IMR-90 (cell line): ENCODE data around the gene CAMTA1. TPM values are rescaled to one million over a fixed set of nuclear protein-coding genes. Genes with fewer than 3 reads are reported as not detected.

ENCODE experiments used
- ATAC-seq: fragments of 200-7000 bp; cut with Tn5 transposase; 2 replicates; pipeline ENCODE4 v1.9.1; 2020; ENCODE audit warnings: low read depth, mild to moderate bottlenecking, moderate library complexity
- BruUV-seq: library from RNA; stranded (reverse); fragments of 400-500 nt; replicated peaks from 2 replicates; lab custom pipeline; 2021; lab: Mats Ljungman, UMichigan
- CTCF ChIA-PET: fragments of 300-600 bp; formaldehyde crosslinking; extraction: SDS; loops from one replicate; lab custom pipeline; 2021; ENCODE audit warnings: antibody characterized with exemption; lab: Yijun Ruan, JAX
- POLR2A ChIA-PET: fragments of 300-600 bp; sonication (Branson Sonifier 250); formaldehyde crosslinking; loops from one replicate; lab custom pipeline; 2022; ENCODE audit warnings: antibody characterized with exemption; ENCODE audit not compliant: unreplicated experiment; lab: Charles Lee
- DNase-seq: peaks from one replicate; pipeline ENCODE4 v3.0.0; 2013
- H2AFZ ChIP-seq: replicated peaks from 2 replicates; pipeline ENCODE3; 2013; ENCODE audit warnings: low read length, mild to moderate bottlenecking; ENCODE audit not compliant: poor library complexity
- H2AK5ac ChIP-seq: 2 replicates; pipeline ENCODE4 v1.6.1; 2013; ENCODE audit warnings: low read depth, low read length, inconsistent platforms
- H2AK9ac ChIP-seq: replicated peaks from 2 replicates; pipeline ENCODE3; 2013; ENCODE audit warnings: mild to moderate bottlenecking, low read depth, low read length, moderate library complexity; ENCODE audit not compliant: poor library complexity
- H2BK120ac ChIP-seq: 2 replicates; pipeline ENCODE4 v1.6.1; 2013; ENCODE audit warnings: low read depth, low read length, inconsistent platforms
- H2BK15ac ChIP-seq: 3 replicates; pipeline ENCODE4 v1.6.1; 2013; ENCODE audit warnings: low read depth, low read length, inconsistent platforms
- H2BK20ac ChIP-seq: 2 replicates; pipeline ENCODE4 v1.6.1; 2013; ENCODE audit warnings: low read depth, mild to moderate bottlenecking, inconsistent platforms, low read length, moderate library complexity
- H2BK5ac ChIP-seq: 2 replicates; pipeline ENCODE4 v1.6.1; 2013; ENCODE audit warnings: mild to moderate bottlenecking, low read depth, low read length, inconsistent platforms; ENCODE audit not compliant: poor library complexity, severe bottlenecking
- H3K14ac ChIP-seq: replicated peaks from 2 replicates; pipeline ENCODE4 v1.6.1; 2013; ENCODE audit warnings: low read depth, low read length, inconsistent platforms
- H3K18ac ChIP-seq: 2 replicates; pipeline ENCODE4 v1.6.1; 2013; ENCODE audit warnings: low read depth, low read length, control low read depth
- H3K23ac ChIP-seq: 2 replicates; pipeline ENCODE4 v1.6.1; 2013; ENCODE audit warnings: low read depth, low read length, inconsistent platforms
- H3K27ac ChIP-seq: 2 replicates; pipeline ENCODE4 v1.5.1; 2013; ENCODE audit warnings: mild to moderate bottlenecking, control low read depth, low read length; ENCODE audit not compliant: insufficient read depth
- H3K27me3 ChIP-seq: 2 replicates; pipeline ENCODE4 v1.6.1; 2013; ENCODE audit warnings: low read length; ENCODE audit not compliant: control insufficient read depth, insufficient read depth
- H3K36me3 ChIP-seq: 2 replicates; pipeline ENCODE4 v1.6.1; 2013; ENCODE audit warnings: low read length, mixed read lengths; ENCODE audit not compliant: control insufficient read depth, insufficient read depth
- H3K4ac ChIP-seq: 2 replicates; pipeline ENCODE4 v1.6.1; 2013; ENCODE audit warnings: low read depth, low read length, inconsistent platforms
- H3K4me1 ChIP-seq: 2 replicates; pipeline ENCODE4 v1.6.1; 2013; ENCODE audit warnings: low read length, mixed read lengths; ENCODE audit not compliant: control insufficient read depth, insufficient read depth
- H3K4me2 ChIP-seq: 2 replicates; pipeline ENCODE4 v1.6.1; 2013; ENCODE audit warnings: low read depth, mild to moderate bottlenecking, control low read depth, low read length, moderate library complexity
- H3K4me3 ChIP-seq: 2 replicates; pipeline ENCODE4 v1.5.1; 2013; ENCODE audit warnings: low read depth, mild to moderate bottlenecking, control low read depth, low read length, moderate library complexity; ENCODE audit not compliant: insufficient read depth
- H3K56ac ChIP-seq: 2 replicates; pipeline ENCODE4 v1.6.1; 2013; ENCODE audit warnings: low read length, inconsistent platforms; ENCODE audit not compliant: insufficient read depth; ENCODE audit errors: extremely low read depth
- H3K79me1 ChIP-seq, 2 experiments: 2 replicates each; pipeline ENCODE4 v1.6.1; 2013; ENCODE audit warnings: low read length in 2 of 2, inconsistent platforms in 1 of 2, low read depth in 1 of 2
- H3K9ac ChIP-seq: 2 replicates; pipeline ENCODE4 v1.6.1; 2013; ENCODE audit warnings: low read depth, low read length, control low read depth
- H3K9me1 ChIP-seq: 2 replicates; pipeline ENCODE4 v1.6.1; 2013; ENCODE audit warnings: low read length, inconsistent platforms; ENCODE audit not compliant: insufficient read depth
- H3K9me3 ChIP-seq: 2 replicates; pipeline ENCODE4 v1.6.1; 2013; ENCODE audit warnings: low read length; ENCODE audit not compliant: control insufficient read depth, insufficient read depth
- H4K20me1 ChIP-seq: 2 replicates; pipeline ENCODE4 v1.6.1; 2013; ENCODE audit warnings: low read length, inconsistent platforms; ENCODE audit not compliant: insufficient read depth
- H4K5ac ChIP-seq: 2 replicates; pipeline ENCODE4 v1.6.1; 2013; ENCODE audit warnings: mild to moderate bottlenecking, low read depth, low read length, control low read depth
- H4K8ac ChIP-seq, 2 experiments: 2 replicates each; pipeline ENCODE4 v1.6.1; 2013; ENCODE audit warnings: low read depth in 2 of 2, low read length in 2 of 2, control low read depth in 1 of 2, inconsistent platforms in 1 of 2
- H4K91ac ChIP-seq: 2 replicates; pipeline ENCODE4 v1.6.1; 2013; ENCODE audit warnings: low read depth, low read length, inconsistent platforms; ENCODE audit not compliant: insufficient read depth
- CEBPB ChIP-seq: IDR thresholded peaks from 2 replicates; pipeline ENCODE4 v1.6.1; 2012; ENCODE audit warnings: low read depth, low read length, improper control_type of control experiment
- FOS ChIP-seq: fragments of 150-350 bp; IDR thresholded peaks from 2 replicates; pipeline ENCODE4 v1.6.1; 2016; ENCODE audit warnings: low read depth, low read length
- WGBS, 2 experiments: methylation state at CpG; one replicate each; pipeline versions ENCODE4 v1.1.5 to v1.1.7; 2013; ENCODE audit warnings: missing lambda C conversion rate in 2 of 2; ENCODE audit not compliant: insufficient read length in 1 of 2; ENCODE audit errors: extremely low coverage in 2 of 2; 5-methylcytosine and 5-hydroxymethylcytosine counted together
- dilution Hi-C: fragments of 300-500 bp; cut with HindIII; formaldehyde crosslinking; loops from one replicate; pipeline ENCODE4 v1.14.3; 2018; ENCODE audit warnings: low sequenced_read_pairs; ENCODE audit not compliant: unreplicated experiment
- in situ Hi-C: fragments of 300-500 bp; cut with MboI; formaldehyde crosslinking; loops from 3 replicates; pipeline ENCODE4 v1.14.3; 2019; ENCODE audit warnings: low sequenced_read_pairs, inconsistent platforms, mixed read lengths
- intact Hi-C: fragments of 100-400 bp; cut with micrococcal nuclease; formaldehyde crosslinking; loops from 2 replicates; pipeline ENCODE4 v1.10.0; 2022
- polyA plus RNA-seq, 3 experiments: library from polyadenylated mRNA; depleted of rRNA; stranded (reverse); fragments of >200 nt; gene quantifications; 2 replicates each; pipeline ENCODE4 v1.2.3, GENCODE V29; 2012; ENCODE audit warnings: low replicate concordance in 1 of 3
- total RNA-seq: library from RNA; depleted of rRNA; stranded (reverse); fragments of >200 nt; gene quantifications from 2 replicates; pipeline ENCODE4 v1.2.3, GENCODE V29; 2012

CAMTA1 gene
- total and polyA plus RNA-seq, 2 of the 4 experiments (the other 2 are of a cell fraction), result 35.5 to 74.3 TPM

DNA sequence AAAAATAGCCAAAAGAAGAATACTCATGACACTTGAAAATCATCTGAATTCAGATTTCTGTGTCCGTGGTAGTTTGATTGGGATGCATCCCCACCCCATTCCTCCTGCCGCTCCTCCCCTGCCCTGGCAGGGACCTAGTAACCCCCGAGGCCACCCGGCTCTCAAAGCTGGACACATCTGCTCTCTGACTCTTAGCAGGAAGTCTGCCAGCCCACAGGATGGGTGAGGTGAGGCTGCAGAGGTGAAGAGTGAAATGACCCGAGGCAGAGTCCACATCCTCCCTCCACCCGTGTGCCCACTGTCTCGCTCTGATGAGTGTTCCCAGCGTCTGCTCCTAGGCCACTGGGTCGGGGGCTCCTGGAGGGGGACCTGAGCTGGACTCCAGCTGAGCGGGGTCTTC, 677.4 kb downstream of the CAMTA1 start:
- Histone ChIP-seq H3K4me3 (no peak overlapping the region), H2BK15ac (no peak overlapping the region), H3K9me3 (no peaks in the 10 kb centered on the region), H4K91ac (no peak overlapping the region), H4K5ac (no peak overlapping the region), H3K36me3 (no peaks in the 10 kb centered on the region), H3K9me1 (no peaks in the 10 kb centered on the region), H3K4ac (no peak overlapping the region), H3K4me1 (no peaks in the 10 kb centered on the region), H3K27me3 (no peaks in the 10 kb centered on the region), H2AK9ac (no peak overlapping the region), H3K79me1 (no peaks in the 10 kb centered on the region), H3K56ac (no peak overlapping the region), H3K9ac (no peak overlapping the region), H3K18ac (no peak overlapping the region), H4K20me1 (no peaks in the 10 kb centered on the region), H4K8ac (no peak overlapping the region), H3K4me2 (no peak overlapping the region), H3K14ac (no peak overlapping the region), H3K27ac (no peak overlapping the region), H2BK120ac (no peak overlapping the region), H2AK5ac (no peak overlapping the region; the same call in 1 of the 2 replicates), H2BK5ac (no peak overlapping the region), H2BK20ac (no peak overlapping the region), H3K23ac (no peak overlapping the region), H2AFZ (no peak overlapping the region)
- dilution Hi-C loops, result no loop called here
- no TSS peak for BruUV-seq
- ATAC-seq (no peak), DNase-seq (no peak)
- ChIA-PET POLR2A (no interaction called here), CTCF (no interaction called here)
- TF ChIP-seq FOS (no peak), CEBPB (no peak)
- in situ Hi-C loops, result no loop called here
- intact Hi-C loops, result no loop called here
- no CpG with 5 or more reads among the region's 10 CpGs for WGBS, 2 experiments
